ENCODE data around the gene PATE1.
"Not testable (repeated sequence)": the region's sequence is repeated elsewhere in the genome, so short reads cannot be mapped to it uniquely, and the experiment has no call there.

Gene PATE1

GRCh38 chr11:125745979-125746378, at the start of gene PATE1:
Gene PATE1 (plus strand): TSS chr11:125746279. CDS start chr11:125746305, 26 bp downstream.
- DNase-seq: no peak

GRCh38 chr11:125701018-125701610, 45.0 kb upstream of the PATE1 start:
- DNase-seq: no peak

- DNase-seq: no peak
Measured at GRCh38 chr11:125701858-125702621, 44.0 kb upstream of the PATE1 start.

- DNase-seq: not testable (repeated sequence)
Measured at GRCh38 chr11:125704686-125705085, 41.4 kb upstream of the PATE1 start.

GRCh38 chr11:125720781-125721180, 25.3 kb upstream of the PATE1 start:
- no peak for DNase-seq

GRCh38 chr11:125724125-125724524, 22.0 kb upstream of the PATE1 start:
- no peak for DNase-seq

GRCh38 chr11:125728969-125729368, 17.1 kb upstream of the PATE1 start:
- DNase-seq: no peak

- no peak for DNase-seq
Measured at GRCh38 chr11:125740617-125741016, 5.5 kb upstream of the PATE1 start.

- no peak for DNase-seq
Measured at GRCh38 chr11:125743681-125744080, 2.4 kb upstream of the PATE1 start.

GRCh38 chr11:125750629-125751028, 4.5 kb downstream of the PATE1 start:
- no peak for DNase-seq

- DNase-seq: no peak
Measured at GRCh38 chr11:125756050-125756449, 10.0 kb downstream of the PATE1 start.

- DNase-seq: no peak
Measured at GRCh38 chr11:125762445-125762844, 16.4 kb downstream of the PATE1 start.

GRCh38 chr11:125763483-125763882, 17.4 kb downstream of the PATE1 start:
- DNase-seq: no peak

- DNase-seq: no peak
Measured at GRCh38 chr11:125766251-125766650, 20.2 kb downstream of the PATE1 start.

GRCh38 chr11:125768336-125769046, 22.4 kb downstream of the PATE1 start:
- no peak for DNase-seq

- no peak for DNase-seq
Measured at GRCh38 chr11:125770583-125770982, 24.5 kb downstream of the PATE1 start.

- DNase-seq: no peak
Measured at GRCh38 chr11:125772834-125773505, 26.9 kb downstream of the PATE1 start.

- DNase-seq: no peak
Measured at GRCh38 chr11:125773516-125773915, 27.4 kb downstream of the PATE1 start.

GRCh38 chr11:125777309-125777708, 31.2 kb downstream of the PATE1 start:
- DNase-seq: no peak

GRCh38 chr11:125778728-125779127, 32.6 kb downstream of the PATE1 start, which contains the start of gene PATE2:
Gene PATE2 (minus strand): TSS chr11:125778828. CDS start chr11:125778773, 55 bp downstream.
- no peak for DNase-seq

GRCh38 chr11:125784678-125785077, 38.6 kb downstream of the PATE1 start:
- DNase-seq: no peak

- DNase-seq: no peak
Measured at GRCh38 chr11:125787827-125788226, 41.7 kb downstream of the PATE1 start, which contains the start of gene PATE3. Gene PATE3 (plus strand): TSS chr11:125788127. CDS start chr11:125788152, 25 bp downstream.

GRCh38 chr11:125790825-125791224, 44.7 kb downstream of the PATE1 start:
- no peak for DNase-seq
